HCT116 (cell line): ENCODE data around the gene CDKN1C. TPM values are rescaled to one million over a fixed set of nuclear protein-coding genes. Genes with fewer than 3 reads are reported as not detected.

Experiments used
- ATAC-seq: fragments of 200-7000 bp; cut with Tn5 transposase; 2 replicates; pipeline ENCODE4 v1.9.1; 2020; ENCODE audit warnings: mild to moderate bottlenecking, moderate library complexity
- BruUV-seq: library from RNA; stranded (reverse); fragments of 400-500 nt; replicated peaks from 2 replicates; lab custom pipeline; 2021; lab: Mats Ljungman, UMichigan
- CTCF ChIA-PET: fragments of 300-600 bp; sonication (Branson Sonifier 250); formaldehyde crosslinking; loops from one replicate; lab custom pipeline; 2021; ENCODE audit warnings: antibody characterized with exemption; lab: Charles Lee
- POLR2A ChIA-PET: fragments of 300-600, 350-600 bp; sonication (Branson Sonifier 250); formaldehyde crosslinking; loops from one replicate; lab custom pipeline; 2021; ENCODE audit warnings: antibody characterized with exemption; lab: Charles Lee
- RAD21 ChIA-PET, 2 experiments: fragments of 300-600 bp; sonication (Branson Sonifier 250); formaldehyde crosslinking; loops; one replicate each; lab custom pipeline; 2023; ENCODE audit warnings: low total read pairs in 2 of 2; ENCODE audit not compliant: uncharacterized antibody in 2 of 2, unreplicated experiment in 2 of 2, low non-redundant PET in 1 of 2; lab: Charles Lee
- DNase-seq: peaks from one replicate; pipeline ENCODE4 v3.0.0-alpha.2; 2010; ENCODE audit warnings: low read depth, low spot score
- H2AFZ ChIP-seq: fragments of 200-600 bp; shearing (Covaris generic), sonication (generic); 2 replicates; pipeline ENCODE4 v1.6.1; 2017; ENCODE audit warnings: low read depth, mixed run types, mixed read lengths, antibody characterized with exemption, low read length; ENCODE audit not compliant: poor library complexity, severe bottlenecking
- H3K27ac ChIP-seq: 2 replicates; pipeline ENCODE4 v1.5.1; 2012; ENCODE audit warnings: low read depth, low read length
- H3K27me3 ChIP-seq: fragments of 200-600 bp; sonication (generic); 2 replicates; pipeline ENCODE4 v1.6.1; 2016; ENCODE audit warnings: mixed run types, low read length, mixed read lengths; ENCODE audit not compliant: insufficient read depth
- H3K36me3 ChIP-seq, 2 experiments: fragments of 200-500 bp in 1 of 2; fragments of 200-600 bp in 1 of 2; sonication (Bioruptor generic) in 1 of 2; sonication (generic) in 1 of 2; 2 replicates each; pipeline versions ENCODE4 v1.5.1 to v1.6.1; 2014 to 2016; ENCODE audit warnings: low read length in 2 of 2, inconsistent platforms in 1 of 2, mixed read lengths in 1 of 2, mixed run types in 1 of 2; ENCODE audit not compliant: insufficient read depth in 2 of 2, control insufficient read depth in 1 of 2
- H3K4me1 ChIP-seq, 2 experiments: fragments of 200-600 bp in 1 of 2; sonication (generic) in 1 of 2; 2 replicates each; pipeline versions ENCODE4 v1.5.1 to v1.6.1; 2012 to 2017; ENCODE audit warnings: low read length in 2 of 2, inconsistent platforms in 1 of 2, mild to moderate bottlenecking in 1 of 2, mixed read lengths in 1 of 2, mixed run types in 1 of 2, moderate library complexity in 1 of 2; ENCODE audit not compliant: insufficient read depth in 2 of 2, control insufficient read depth in 1 of 2
- H3K4me2 ChIP-seq: fragments of 200-600 bp; sonication (generic); 2 replicates; pipeline ENCODE4 v1.6.1; 2017; ENCODE audit warnings: mixed run types, low read length, mixed read lengths
- H3K4me3 ChIP-seq, 2 experiments: fragments of 200-600 bp in 1 of 2; sonication (generic) in 1 of 2; replicated peaks in 1 of 2; 2 replicates each; pipeline ENCODE4 v1.5.1; 2011 to 2016; ENCODE audit warnings: low read length in 2 of 2, control low read depth in 1 of 2, low read depth in 1 of 2, mild to moderate bottlenecking in 1 of 2, mixed read lengths in 1 of 2, mixed run types in 1 of 2
- H3K79me2 ChIP-seq: fragments of 200-600 bp; sonication (generic); 2 replicates; pipeline ENCODE4 v1.6.1; 2017; ENCODE audit warnings: mild to moderate bottlenecking, mixed run types, low read length, moderate library complexity, mixed read lengths; ENCODE audit not compliant: insufficient read depth
- H3K9ac ChIP-seq: fragments of 200-600 bp; sonication (generic); 2 replicates; pipeline ENCODE4 v1.6.1; 2016; ENCODE audit warnings: low read length, mixed read lengths
- H3K9me2 ChIP-seq: fragments of 200-600 bp; sonication (generic), shearing (Covaris generic); 2 replicates; pipeline ENCODE4 v1.6.1; 2017; ENCODE audit warnings: mixed run types, mild to moderate bottlenecking, moderate library complexity; ENCODE audit not compliant: insufficient read depth
- H3K9me3 ChIP-seq, 2 experiments: fragments of 200-500 bp in 1 of 2; fragments of 200-600 bp in 1 of 2; sonication (Bioruptor generic) in 1 of 2; sonication (generic) in 1 of 2; 2 replicates each; pipeline ENCODE4 v1.6.1; 2014 to 2017; ENCODE audit warnings: low read length in 2 of 2, mixed read lengths in 2 of 2, inconsistent platforms in 1 of 2, low read depth in 1 of 2, mild to moderate bottlenecking in 1 of 2, mixed run types in 1 of 2, moderate library complexity in 1 of 2; ENCODE audit not compliant: control insufficient read depth in 1 of 2, insufficient read depth in 1 of 2
- H4K20me1 ChIP-seq: fragments of 200-600 bp; sonication (generic), shearing (Covaris generic); 2 replicates; pipeline ENCODE4 v1.6.1; 2017; ENCODE audit warnings: mixed run types, mild to moderate bottlenecking, moderate library complexity; ENCODE audit not compliant: insufficient read depth
- CBX3 ChIP-seq: IDR thresholded peaks from 2 replicates; pipeline ENCODE4 v1.6.1; 2012; ENCODE audit warnings: low read depth
- JUND ChIP-seq: IDR thresholded peaks from 2 replicates; pipeline ENCODE4 v1.6.1; 2012
- POLR2AphosphoS5 ChIP-seq: IDR thresholded peaks from 2 replicates; pipeline ENCODE4 v1.6.1; 2011; ENCODE audit warnings: mild to moderate bottlenecking, low read depth, low read length, moderate library complexity
- YY1 ChIP-seq: IDR thresholded peaks from 2 replicates; pipeline ENCODE4 v1.6.1; 2011; ENCODE audit warnings: low read length, low read depth, moderate library complexity, mild to moderate bottlenecking; ENCODE audit not compliant: insufficient replicate concordance; ENCODE audit errors: extremely low read depth
- ZBTB33 ChIP-seq: IDR thresholded peaks from 2 replicates; pipeline ENCODE4 v1.6.1; 2011; ENCODE audit warnings: mild to moderate bottlenecking, low read length, moderate library complexity; ENCODE audit not compliant: insufficient replicate concordance; ENCODE audit errors: extremely low read depth
- intact Hi-C: fragments of 100-400 bp; cut with micrococcal nuclease; formaldehyde crosslinking; loops from 2 replicates; pipeline ENCODE4 v1.10.0; 2022
- total RNA-seq: library from RNA; stranded (reverse); gene quantifications from one replicate; pipeline ENCODE4 v1.2.1, GENCODE V29; 2021; ENCODE audit not compliant: unreplicated experiment

Gene CDKN1C
- total RNA-seq, 1 experiment from 2014 or later: 24.0 TPM

GRCh38 chr11:2913019-2913431, 27.4 kb upstream of the CDKN1C start:
- ATAC-seq (peak; percentile 45), DNase-seq (no peak)
- H2AFZ ChIP-seq: no peak overlapping the region
- H3K4me2 ChIP-seq: peak overlapping the region; percentile 93
- intact Hi-C loops: no loop called here
- H3K9ac ChIP-seq: peak overlapping the region; percentile 65
- RAD21 ChIA-PET: no interaction called here
- H3K36me3 ChIP-seq: no peaks in the 10 kb centered on the region
- BruUV-seq: no TSS peak
- TF ChIP-seq YY1 (peak; percentile 9), CBX3 (no peak)
- POLR2A ChIA-PET: interaction anchor here (0.7 to 3.6 kb wide), 5 partner anchors 10 to 17 kb away, joined by 3 to 44 read pairs (median 12); partner anchors contain the start of gene PHLDA2
- H3K4me1 ChIP-seq: peaks cover 49 to 55% of the 10 kb centered on the region in 2 experiments
- H3K27me3 ChIP-seq: no peaks in the 10 kb centered on the region
- CTCF ChIA-PET: interaction anchor here (0.8 to 3.0 kb wide), 2 partner anchors 21 to 23 kb away, joined by 3 to 19 read pairs; no protein-coding TSS in a partner anchor
- H3K4me3 ChIP-seq: peak overlapping the region; percentile 37 to 54
- no peaks in the 10 kb centered on the region for H4K20me1 ChIP-seq
- no peaks in the 10 kb centered on the region for H3K9me3 ChIP-seq
- no peaks in the 10 kb centered on the region for H3K9me2 ChIP-seq
- H3K79me2 ChIP-seq: no peaks in the 10 kb centered on the region
- H3K27ac ChIP-seq: peak overlapping the region; percentile 97

GRCh38 chr11:2912498-2912897, 26.9 kb upstream of the CDKN1C start:
- Histone ChIP-seq H3K4me2 (peak overlapping the region; percentile 93), H3K27ac (peak overlapping the region; percentile 97), H3K36me3 (no peaks in the 10 kb centered on the region), H3K4me3 (peak overlapping the region; percentile 37 to 54), H4K20me1 (no peaks in the 10 kb centered on the region), H3K9me2 (no peaks in the 10 kb centered on the region), H3K9ac (peak overlapping the region; percentile 65), H3K9me3 (no peaks in the 10 kb centered on the region), H2AFZ (no peak overlapping the region), H3K4me1 (peaks cover 49 to 55% of the 10 kb centered on the region in 2 experiments), H3K27me3 (no peaks in the 10 kb centered on the region), H3K79me2 (no peaks in the 10 kb centered on the region)
- ATAC-seq (peak; percentile 86), DNase-seq (peak; percentile 87)
- ChIA-PET POLR2A (interaction anchor here (1.3 to 3.6 kb wide), 5 partner anchors 10 to 22 kb away, joined by 3 to 44 read pairs (median 12); partner anchors contain the start of gene PHLDA2), CTCF (interaction anchor here (3.0 kb wide), 1 partner anchor 20 kb away, joined by 19 read pairs; no protein-coding TSS in a partner anchor), RAD21 (no interaction called here)
- peak; percentile 75 for TF ChIP-seq POLR2AphosphoS5
- peak; percentile 15 for TF ChIP-seq YY1
- TF ChIP-seq ZBTB33: peak; percentile 70
- no peak for TF ChIP-seq JUND
- intact Hi-C loops: no loop called here
- no TSS peak for BruUV-seq
